ENCODE results near the gene SERTAD3.

DNA sequence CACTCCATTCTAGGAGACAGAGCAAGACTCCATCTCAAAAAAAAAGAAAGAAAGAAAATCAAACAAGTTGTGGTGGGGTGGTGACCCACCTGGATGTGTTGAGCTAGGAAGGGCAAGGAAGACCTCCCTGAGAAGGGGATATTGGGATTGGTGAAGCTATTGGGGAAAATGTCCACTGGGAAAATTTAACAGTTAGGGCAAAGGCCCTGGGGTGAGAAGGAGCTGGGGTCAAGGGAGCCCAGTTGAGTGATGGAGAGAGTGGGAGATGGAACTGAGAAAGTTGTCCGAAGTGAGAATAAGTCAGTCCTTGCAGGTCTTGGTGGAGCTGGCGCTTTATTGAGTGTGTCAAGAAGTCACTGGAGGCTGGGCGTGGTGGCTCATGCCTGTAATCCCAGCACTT is 5.9 kb downstream of the SERTAD3 start:
- TF ChIP-seq, protein P1, sequence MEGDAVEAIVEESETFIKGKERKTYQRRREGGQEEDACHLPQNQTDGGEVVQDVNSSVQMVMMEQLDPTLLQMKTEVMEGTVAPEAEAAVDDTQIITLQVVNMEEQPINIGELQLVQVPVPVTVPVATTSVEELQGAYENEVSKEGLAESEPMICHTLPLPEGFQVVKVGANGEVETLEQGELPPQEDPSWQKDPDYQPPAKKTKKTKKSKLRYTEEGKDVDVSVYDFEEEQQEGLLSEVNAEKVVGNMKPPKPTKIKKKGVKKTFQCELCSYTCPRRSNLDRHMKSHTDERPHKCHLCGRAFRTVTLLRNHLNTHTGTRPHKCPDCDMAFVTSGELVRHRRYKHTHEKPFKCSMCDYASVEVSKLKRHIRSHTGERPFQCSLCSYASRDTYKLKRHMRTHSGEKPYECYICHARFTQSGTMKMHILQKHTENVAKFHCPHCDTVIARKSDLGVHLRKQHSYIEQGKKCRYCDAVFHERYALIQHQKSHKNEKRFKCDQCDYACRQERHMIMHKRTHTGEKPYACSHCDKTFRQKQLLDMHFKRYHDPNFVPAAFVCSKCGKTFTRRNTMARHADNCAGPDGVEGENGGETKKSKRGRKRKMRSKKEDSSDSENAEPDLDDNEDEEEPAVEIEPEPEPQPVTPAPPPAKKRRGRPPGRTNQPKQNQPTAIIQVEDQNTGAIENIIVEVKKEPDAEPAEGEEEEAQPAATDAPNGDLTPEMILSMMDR (IDR thresholded peaks at IDR 0.05): no peak
- TF ChIP-seq POLR2A (IDR thresholded peaks at IDR 0.05): no peak
